NCI-H2196 (cell line): Measurements from ENCODE around the gene ALPI.
"Not testable (repeated sequence)": the region's sequence is repeated elsewhere in the genome, so short reads cannot be mapped to it uniquely, and the experiment has no call there.

Source experiments
- DNase-seq: peaks from one replicate; lab custom pipeline; 2025; ENCODE audit not compliant: unreplicated experiment; lab: John Stamatoyannopoulos, UW

ALPI gene

DNA sequence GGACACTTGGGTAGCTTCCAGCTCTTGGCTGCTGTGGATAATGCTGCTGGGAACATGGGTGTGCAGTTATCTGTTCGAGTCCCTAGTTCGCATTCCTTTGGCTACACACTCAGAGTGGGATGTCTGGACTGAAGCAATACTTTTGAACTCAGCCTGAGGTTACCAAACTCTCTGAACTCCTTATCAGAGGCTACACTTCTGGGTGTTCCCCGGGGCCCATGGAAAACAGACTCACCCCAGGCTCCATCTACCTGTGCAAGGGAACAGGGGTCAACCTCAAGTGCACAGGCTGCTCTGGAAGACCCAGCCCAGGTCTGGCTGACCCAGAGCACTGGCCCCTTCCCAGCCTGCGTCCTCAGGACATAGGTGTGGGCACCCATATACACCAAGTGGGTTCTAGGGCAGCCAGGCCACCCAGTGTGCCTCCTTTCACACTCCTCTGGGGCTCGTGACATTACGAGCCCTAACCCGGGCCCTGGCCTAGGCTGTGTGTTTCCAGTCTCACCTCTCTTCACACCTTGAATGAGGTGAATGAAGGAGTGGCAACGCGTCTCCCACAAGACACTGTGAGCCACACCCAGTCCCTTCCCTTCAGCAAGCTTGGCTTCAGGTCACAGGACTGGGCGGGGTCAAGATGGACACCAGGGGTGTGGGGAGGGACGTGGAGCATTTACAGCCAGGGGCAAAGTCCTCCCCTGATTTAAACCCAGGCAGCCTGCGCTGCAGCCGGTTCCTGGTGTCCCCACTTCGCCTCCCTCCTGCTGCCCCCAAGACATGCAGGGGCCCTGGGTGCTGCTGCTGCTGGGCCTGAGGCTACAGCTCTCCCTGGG, at the start of gene ALPI:
Gene ALPI, plus strand, starts transcription at position 728 of the 830 bp plus-strand sequence. Its CDS starts 47 bp downstream, at position 775.
- DNase-seq: no peak

DNA sequence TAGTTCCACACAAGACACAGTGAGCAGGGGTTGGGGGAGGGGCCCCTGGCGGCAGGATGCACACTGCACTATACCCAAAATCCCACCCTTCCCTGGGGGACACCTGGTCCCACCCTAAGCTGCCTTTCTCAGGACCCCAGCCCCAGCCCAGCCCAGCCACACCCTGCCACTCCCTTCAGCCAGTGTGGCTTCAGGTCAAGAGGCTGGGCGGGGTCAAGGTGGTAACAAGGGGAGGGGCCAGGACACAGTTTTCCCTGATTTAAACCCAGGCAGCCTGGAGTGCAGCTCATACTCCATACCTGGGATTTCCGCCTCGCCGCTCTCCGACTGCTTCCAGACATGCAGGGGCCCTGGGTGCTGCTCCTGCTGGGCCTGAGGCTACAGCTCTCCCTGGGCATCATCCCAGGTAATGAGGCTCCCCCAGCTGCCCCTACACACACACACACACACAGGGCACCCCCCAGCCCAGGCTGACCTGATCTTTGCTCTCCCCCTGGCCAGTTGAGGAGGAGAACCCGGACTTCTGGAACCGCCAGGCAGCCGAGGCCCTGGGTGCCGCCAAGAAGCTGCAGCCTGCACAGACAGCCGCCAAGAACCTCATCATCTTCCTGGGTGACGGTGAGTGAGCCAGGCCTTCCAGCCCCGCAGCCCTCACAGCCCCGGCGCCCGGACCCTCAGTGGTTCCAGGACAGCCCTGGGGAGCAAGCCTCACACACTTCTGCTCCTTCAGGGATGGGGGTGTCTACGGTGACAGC, 49.2 kb upstream of the ALPI start, which contains the start of gene ALPG:
Gene ALPG, plus strand, starts transcription at position 289 of the 755 bp plus-strand sequence. Its CDS starts 51 bp downstream, at position 340.
- DNase-seq: no peak

DNA sequence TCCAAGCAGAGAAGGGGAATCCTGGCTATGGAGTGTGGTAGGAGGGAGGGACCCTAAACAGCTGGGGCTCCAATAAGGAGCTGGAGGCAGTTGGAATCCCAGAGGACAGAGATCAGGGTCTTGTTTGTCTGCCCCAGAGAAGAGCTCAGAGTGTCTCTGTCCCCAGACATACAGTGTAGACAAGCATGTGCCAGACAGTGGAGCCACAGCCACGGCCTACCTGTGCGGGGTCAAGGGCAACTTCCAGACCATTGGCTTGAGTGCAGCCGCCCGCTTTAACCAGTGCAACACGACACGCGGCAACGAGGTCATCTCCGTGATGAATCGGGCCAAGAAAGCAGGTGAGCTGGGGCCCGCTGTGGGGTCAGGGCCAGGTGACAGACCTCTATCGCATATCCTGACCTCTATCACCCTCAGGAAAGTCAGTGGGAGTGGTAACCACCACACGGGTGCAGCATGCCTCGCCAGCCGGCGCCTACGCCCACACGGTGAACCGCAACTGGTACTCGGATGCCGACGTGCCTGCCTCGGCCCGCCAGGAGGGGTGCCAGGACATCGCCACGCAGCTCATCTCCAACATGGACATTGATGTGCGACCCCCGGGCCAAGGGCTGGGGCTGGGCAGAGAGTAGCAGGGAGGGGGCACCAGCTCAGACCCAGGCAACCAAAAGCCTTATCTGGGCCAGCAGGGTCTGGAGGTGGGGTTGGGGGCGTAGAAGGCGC, 48.4 kb upstream of the ALPI start:
- DNase-seq: not testable (repeated sequence)

DNA sequence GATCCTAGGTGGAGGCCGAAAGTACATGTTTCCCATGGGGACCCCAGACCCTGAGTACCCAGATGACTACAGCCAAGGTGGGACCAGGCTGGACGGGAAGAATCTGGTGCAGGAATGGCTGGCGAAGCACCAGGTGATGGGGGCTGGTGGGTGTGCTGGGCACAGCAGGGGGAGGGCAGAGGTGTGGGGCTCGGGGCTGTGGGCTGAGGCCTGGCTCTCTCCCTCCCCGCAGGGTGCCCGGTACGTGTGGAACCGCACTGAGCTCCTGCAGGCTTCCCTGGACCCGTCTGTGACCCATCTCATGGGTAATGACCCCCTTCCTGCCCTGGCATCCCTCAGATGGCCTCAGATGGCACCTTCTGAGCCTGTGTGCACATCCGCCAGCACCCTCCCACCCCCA, 47.7 kb upstream of the ALPI start:
- not testable (repeated sequence) for DNase-seq

DNA sequence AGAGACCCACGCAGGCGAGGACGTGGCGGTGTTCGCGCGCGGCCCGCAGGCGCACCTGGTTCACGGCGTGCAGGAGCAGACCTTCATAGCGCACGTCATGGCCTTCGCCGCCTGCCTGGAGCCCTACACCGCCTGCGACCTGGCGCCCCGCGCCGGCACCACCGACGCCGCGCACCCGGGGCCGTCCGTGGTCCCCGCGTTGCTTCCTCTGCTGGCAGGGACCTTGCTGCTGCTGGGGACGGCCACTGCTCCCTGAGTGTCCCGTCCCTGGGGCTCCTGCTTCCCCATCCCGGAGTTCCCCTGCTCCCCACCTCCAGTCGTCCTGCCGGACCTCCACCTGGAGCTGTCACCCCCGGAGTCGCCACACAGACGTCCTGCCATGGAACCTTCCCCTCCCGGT, 46.3 kb upstream of the ALPI start:
- DNase-seq: not testable (repeated sequence)

DNA sequence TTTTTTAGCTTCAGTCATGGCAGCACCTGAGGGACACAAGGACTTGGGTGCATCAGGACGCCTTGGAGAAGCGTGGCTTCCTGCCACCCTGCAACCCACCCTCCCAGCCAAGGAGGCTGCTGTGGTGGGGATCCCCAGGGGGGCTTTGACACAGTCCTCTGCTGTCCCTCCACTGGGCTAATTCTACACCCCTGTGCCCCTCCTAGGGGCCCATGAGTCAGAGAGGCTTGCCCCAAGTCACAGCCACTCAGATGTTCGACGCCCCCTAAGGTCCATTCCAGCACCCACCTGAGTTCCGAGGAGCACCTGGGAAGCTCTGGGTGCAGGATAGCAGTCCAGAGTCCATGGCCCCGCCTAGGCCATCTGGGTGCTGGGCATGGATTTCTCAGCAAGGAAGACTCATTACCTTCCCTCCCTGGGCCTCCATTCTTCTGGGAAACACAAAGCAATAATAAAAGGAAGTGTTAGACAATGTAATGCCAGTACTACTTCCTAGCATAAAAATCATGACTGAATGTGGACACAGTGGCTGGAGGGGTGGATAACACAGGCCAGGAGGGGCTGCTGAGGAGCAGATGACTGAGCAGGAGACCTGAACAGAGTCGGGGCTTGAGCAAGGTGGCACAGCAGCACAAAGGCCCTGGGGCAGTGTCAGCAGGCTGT, 45.6 kb upstream of the ALPI start:
- no peak for DNase-seq

DNA sequence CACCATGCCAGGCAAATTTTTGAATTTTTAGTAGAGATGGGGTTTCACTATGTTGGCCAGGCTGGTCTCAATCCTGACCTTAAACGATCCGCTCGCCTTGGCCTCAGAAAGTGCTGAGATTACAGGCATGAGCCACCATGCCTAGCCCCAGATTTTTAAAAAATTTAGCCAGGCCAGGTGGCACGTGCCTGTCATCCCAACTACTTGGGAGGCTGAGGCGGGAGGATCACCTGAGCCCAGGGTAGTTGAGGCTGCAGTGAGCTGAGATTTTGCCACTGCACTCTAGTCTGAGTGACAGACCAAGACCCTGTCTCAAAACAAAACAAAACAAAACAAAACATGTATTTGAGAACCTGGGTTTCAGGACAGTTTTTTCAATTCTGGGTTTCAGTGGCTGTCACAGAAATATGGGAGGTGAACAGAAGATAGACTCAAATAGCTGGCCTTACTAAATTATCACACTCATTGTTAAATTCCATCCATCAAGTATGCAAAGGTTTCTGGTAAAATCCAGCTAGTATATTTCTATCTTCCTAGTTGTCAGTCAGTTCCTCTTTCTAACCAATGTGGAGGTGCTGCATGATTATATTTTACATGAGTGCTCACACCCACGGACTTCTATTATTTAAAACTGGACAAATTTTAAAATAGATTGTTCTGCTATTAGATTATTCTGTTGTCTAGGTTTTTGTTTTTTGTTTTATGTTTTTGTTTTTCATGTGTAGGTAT, 43.9 kb upstream of the ALPI start:
- DNase-seq: no peak

DNA sequence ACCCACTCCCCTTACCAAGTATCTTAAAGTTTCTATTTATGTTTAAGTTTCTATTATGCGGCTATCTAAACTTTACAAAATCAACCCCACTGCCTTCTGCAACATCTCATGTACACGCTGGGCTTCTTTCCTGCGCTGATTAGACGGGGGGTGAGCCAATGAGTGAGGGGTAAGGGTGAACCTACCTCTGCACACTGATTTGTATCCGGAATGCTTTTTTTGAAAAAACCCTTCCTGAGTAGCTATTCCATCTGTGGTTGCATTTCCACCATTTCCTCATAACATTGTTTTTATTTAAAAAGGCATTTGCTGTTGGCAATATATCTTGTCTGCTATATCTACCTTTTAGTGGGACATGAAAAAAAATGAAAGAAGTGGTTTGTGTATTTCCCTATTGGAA, 43.0 kb upstream of the ALPI start:
- DNase-seq: no peak

DNA sequence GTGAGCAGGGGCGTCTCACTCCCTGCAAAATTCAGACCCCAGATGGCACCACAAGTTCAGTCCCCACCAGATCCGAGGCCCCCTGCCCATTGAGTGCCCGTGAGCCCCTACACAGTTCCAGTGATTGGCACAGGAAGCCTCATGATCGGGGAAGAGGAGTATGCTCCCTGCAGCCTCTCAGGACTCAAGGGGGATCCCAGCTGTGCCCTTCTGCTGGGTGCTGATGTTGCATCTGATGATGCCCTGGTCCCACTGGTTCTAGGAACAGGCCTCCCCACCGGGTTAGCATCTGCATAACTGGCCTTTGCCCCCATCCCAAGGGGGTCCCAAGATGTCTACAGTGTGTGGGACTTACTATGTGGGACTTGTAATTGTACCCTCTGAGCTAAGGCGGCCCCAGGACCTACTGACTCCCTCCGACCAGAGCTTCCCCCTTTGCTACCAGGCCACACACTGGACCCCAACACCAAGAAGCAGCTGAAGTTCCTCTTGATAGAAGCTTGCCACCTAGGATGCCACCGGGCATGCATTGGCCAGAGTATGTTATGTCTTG, 40.7 kb upstream of the ALPI start:
- DNase-seq: no peak

DNA sequence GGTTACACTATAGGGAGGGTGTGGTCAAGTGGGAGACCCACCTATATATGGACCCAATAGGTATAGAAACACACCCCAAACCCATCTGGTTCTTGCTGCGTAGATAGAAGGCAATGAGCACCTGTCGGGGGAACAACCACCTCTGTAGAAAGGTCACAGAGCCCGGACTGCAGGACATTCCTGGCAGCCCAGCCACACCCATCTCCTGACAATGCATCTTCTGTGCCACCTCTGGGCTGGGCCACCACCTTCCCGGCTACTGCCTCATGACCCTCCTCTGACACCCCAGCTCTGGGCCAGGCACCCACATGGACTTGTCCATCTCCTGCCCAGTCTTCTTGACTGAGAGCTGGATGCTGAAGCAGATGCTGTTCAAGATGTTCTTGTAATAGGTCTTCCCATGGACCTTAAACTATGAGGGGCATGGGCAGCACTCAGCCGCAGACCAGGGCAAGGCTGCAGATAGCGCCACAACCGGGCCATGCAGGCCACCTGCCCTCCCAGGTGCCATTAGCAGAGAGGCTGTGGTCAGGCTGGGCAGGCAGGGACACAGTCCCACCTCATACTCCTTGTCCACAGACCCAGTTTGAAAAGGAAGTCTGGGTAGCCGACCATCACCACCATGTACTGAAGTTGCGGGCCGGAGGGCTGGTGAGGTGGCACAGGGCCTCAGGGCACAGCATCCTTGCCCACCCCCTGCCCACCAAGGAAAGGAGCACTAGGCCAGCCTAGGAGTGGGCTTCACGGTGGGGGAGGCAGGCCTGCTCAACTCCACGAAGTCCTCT, 40.0 kb upstream of the ALPI start:
- no peak for DNase-seq

DNA sequence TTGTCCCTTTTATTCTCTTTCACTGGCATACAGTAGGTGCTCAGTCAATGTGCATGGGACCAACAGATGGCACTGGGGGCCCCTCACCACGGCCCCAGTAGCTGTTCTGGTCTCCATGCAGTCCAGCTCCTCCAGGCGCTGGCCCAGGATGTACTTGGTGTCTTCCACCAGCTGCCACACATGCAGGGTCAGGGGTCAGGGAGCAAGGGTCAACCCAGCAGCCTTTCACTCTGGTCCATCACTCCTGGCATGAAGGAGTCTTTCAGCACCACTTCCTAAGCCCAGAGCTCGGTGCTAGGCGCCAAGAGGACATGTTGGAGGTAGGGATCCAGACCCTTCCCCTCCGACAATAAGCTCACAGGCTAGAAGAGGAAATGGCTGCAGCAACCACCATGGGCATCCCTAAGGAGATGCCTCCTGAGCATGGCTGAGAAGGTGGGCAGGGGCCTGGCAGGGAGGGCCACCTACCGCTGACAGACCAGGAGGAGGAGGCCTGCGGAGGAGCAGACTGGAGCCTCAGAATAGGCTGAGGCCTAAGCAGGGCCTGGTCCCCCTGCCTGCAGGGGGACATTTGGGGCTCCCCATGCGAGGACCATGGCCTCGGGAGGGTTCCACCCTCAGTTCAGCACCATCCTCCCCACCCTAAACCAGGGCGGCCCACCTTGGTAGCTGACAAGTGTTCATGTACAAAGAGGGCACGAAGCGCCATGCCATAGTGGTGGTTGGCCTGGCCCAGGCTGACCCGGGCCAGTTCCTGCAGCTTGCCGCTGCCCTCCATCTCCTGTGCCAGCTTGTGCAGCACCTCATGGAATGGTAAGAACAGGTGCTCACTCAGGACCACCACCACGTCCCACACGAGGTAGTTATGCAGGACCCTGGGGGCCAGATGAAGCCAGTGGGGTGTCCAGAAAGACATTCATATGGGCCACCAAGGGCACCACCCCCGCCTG, 39.2 kb upstream of the ALPI start:
- no peak for DNase-seq

DNA sequence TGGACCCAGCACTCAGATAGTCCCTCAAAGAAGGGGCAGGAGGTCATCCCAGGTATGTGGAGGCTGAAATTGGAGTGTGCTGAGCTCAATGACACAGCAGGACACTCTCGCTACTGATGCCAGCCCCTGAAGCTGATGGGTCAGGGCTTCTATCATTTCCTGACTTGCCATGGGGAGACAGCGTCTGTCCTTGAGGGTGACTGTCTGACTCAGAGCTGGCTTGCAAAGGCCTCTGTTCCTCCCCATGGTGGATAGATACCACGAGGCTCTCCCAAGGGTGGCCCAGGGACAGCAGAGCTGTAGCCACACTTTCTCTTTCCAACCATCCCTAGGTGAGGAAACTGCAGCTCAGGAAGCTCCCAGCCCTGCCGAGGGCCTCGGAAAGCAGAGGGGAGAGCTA, 38.5 kb upstream of the ALPI start:
- DNase-seq: no peak

DNA sequence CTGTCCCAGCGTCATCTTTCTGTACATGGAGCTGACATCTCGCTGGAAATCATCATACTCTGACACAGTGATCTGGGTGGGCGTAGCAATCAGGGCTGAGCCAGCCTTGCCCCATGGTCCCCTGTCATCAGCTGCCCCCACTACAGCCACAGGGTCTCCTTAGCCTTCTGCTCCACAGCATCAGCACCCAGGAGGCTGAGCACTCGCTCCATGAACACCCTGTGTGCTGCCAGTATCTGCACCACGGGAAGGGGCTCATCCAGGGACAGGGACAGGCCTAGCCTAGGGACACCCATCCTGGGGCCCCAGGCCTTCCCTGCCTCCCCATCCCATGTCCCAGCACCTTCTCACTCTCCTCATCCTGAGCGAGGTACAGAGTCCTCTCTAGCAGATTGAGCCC, 37.9 kb upstream of the ALPI start:
- DNase-seq: no peak

DNA sequence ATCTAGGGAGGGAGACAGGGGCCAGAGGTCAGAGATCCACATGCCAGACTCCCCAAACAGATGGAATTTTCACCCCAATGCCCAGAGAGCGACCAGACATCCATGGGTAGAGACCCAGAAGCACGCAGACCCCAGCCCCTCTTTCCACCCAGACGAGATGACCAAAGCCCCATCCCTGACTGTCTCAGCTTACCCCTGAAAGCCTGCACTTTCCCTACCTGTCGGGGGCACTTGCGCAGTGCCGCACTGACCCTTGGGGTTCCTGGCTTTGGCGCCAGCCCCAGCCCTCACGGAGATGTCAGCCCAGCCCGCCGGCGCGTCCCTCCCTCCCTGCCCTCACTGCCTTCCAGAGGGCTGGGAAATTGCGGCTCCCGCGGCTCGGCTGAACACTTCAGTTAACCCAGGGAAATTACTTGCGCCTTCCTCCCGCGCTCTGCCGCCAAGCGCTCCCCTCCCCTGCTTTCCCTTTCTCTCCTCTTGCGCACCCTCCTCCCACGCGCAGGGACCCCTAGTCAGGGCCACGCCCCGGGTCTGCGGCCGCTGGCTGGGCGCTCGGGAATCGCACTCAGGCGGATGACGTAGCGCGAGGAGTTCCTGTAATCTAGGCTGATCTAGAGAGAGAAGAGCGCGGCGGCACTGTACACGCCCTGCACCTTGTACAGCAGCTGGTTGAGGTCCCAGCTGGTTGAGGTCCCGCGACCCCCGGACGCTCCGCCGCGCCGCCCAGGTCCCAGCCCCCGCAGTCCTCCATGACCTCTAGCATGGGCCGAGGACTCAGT, 37.3 kb upstream of the ALPI start:
- DNase-seq: peak; percentile 43

DNA sequence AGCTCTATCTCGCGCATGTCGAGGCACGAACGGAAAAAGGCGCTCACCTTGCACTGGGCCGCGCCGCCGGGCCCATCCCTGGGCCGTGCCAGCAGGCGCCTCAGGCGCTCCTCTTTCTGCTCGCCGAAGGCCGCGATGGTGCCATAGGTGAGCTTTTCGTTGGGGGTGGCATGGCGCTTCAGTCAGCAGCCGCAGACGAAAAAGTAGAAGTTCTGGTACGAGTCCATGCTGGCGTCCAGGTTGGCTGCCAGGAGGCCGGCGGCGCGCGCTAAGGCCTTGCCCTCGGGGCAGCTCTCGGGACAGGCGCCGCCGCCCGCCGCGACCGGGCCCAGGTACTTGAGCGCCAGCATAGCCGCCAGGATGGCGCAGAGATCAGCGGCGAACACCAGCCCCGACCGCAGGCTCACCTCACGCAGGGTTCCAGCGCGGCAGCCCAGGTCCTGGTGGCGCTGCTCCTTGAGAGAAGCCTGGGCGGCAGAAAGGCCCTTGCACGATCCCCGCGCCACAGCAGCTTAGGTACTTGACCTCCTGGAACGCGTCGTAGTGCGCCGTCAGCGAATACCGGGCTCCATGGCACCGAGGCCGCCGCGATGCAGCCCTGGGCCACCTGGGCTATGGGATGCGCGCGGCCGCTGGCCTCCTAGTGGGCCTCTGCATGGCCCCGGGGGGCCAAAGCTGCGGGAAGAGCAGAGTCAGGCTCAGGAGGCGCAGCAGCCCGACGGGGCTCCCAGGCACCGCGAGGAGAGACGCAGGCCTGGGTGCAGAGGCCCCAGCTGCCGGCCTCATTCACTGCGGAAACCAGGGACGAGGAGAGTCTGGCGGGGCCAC, 36.5 kb upstream of the ALPI start:
- peak; percentile 43 for DNase-seq

DNA sequence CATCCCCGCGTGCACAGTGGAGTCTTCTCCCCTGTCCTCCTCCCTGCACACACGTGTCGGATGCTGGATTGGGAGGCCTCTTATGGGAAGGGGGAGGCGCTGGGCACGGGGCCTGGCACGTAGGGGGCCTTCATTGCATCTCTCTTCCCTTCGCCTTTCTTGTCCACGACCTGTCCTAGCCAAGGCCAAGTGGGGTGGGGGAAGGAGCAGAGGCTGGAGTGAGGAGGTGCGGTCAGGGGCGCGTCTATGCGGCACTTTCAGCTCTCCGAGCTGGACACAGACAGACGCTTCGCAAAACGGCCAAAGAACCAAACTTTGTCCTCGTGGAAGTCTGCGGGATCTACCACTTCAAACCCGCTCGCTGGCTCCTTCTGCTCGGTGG, 35.9 kb upstream of the ALPI start:
- DNase-seq: no peak
